ENCODE results near the gene LGR6. TPM values are rescaled to one million over a fixed set of nuclear protein-coding genes. Genes with fewer than 3 reads are reported as not detected.
A peak's percentile ranks its signal among the peaks of the same experiment; 100 is the strongest.

The LGR6 gene
- total and polyA plus RNA-seq, 2 of the 8 experiments (the other 6 are each of a cell fraction or from before 2014, with no cell fraction given): 0.50 to 1.0 TPM

DNA sequence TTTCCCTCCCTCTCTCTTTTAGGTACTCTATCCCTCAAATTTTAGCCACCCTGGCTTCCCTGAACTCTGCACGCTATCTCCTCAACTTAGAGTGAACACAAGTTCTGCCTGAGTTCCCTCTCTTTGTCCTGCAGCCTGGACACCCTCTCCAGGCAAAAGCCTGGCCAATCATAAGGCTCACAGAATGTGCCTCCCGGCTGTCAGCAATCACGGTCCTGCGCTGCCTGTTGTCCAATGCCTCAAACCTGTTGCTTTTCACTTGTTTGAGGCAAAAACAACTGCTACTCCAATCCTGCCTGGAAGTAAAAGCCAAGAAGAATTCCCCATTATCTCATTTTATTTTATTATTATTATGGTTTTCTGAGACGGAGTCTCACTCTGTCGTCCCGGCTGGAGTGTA lies 66.1 kb downstream of the LGR6 start:
- Histone ChIP-seq H3K23me2 (ENCODE audit: low read depth, low read length) (no peaks in the 10 kb centered on the region), H2AK5ac (ENCODE audit: low read depth, low read length) (no peak overlapping the region), H3K9me3 (ENCODE audit: insufficient read depth in 2 of 2, low read depth in 1 of 2, low read length in 1 of 2) (no peaks in the 10 kb centered on the region; a peak in 1 of 4 replicates), H4K91ac (replicated peaks; ENCODE audit: insufficient read length, low read length) (no peak overlapping the region), H3K56ac (replicated peaks; ENCODE audit: insufficient read length, low read depth, low read length) (no peak overlapping the region), H3K9ac (replicated peaks in 1 of 4; ENCODE audit: extremely low read depth in 1 of 4, low read depth in 3 of 4, low read length in 3 of 4) (no peak overlapping the region), H2BK12ac (ENCODE audit: low read depth, low read length) (no peak overlapping the region), H3K4me2 (ENCODE audit: insufficient read depth in 1 of 2, low read depth in 2 of 2, low read length in 2 of 2) (no peak overlapping the region), H3K79me2 (ENCODE audit: control insufficient read depth in 1 of 2, insufficient read depth in 2 of 2, low read length in 2 of 2) (no peaks in the 10 kb centered on the region), H3K4me1 (replicated peaks in 1 of 4; ENCODE audit: control insufficient read depth in 3 of 4, insufficient read depth in 4 of 4, low read length in 3 of 4) (peaks cover 0 to under 1% (median 0%) of the 10 kb centered on the region in 4 experiments; a peak in 1 of 7 replicates), H2BK20ac (ENCODE audit: low read length) (no peak overlapping the region), H3K18ac (ENCODE audit: extremely low read depth, low read length) (no peak overlapping the region), H4K8ac (ENCODE audit: extremely low read depth, insufficient read depth, low read length) (no peak overlapping the region), H4K5ac (ENCODE audit: insufficient read length, low read depth, low read length) (no peak overlapping the region), H4K20me1 (replicated peaks in 1 of 2; ENCODE audit: control insufficient read depth in 1 of 2, insufficient read depth in 2 of 2, low read length in 2 of 2) (no peaks in the 10 kb centered on the region), H3K79me1 (ENCODE audit: low read depth, low read length) (no peaks in the 10 kb centered on the region), H3K27me3 (replicated peaks in 1 of 4; ENCODE audit: control insufficient read depth in 3 of 4, extremely low read depth in 1 of 4, insufficient read depth in 3 of 4, low read length in 3 of 4) (no peaks in the 10 kb centered on the region), H3K27ac (ENCODE audit: low read depth, low read length) (no peak overlapping the region), H3K36me3 (ENCODE audit: control insufficient read depth in 2 of 4, insufficient read depth in 4 of 4, low read length in 3 of 4) (no peaks in the 10 kb centered on the region), H3K23ac (ENCODE audit: insufficient read length) (no peak overlapping the region), H2BK5ac (ENCODE audit: low read depth, low read length) (no peak overlapping the region), H2BK120ac (replicated peaks; ENCODE audit: low read depth, low read length) (no peak overlapping the region), H2BK15ac (ENCODE audit: low read length) (no peak overlapping the region), H3K4me3 (ENCODE audit: extremely low read depth in 1 of 4, insufficient read depth in 2 of 4, low read depth in 3 of 4, low read length in 4 of 4) (no peak overlapping the region), H3K14ac (ENCODE audit: insufficient read length) (no peak overlapping the region), H2AFZ (ENCODE audit: low read length) (no peak overlapping the region), H3K4ac (replicated peaks; ENCODE audit: insufficient read length, low read depth, low read length) (no peak overlapping the region)
- DNase-seq (ENCODE audit: low read depth in 1 of 2, low spot score in 2 of 2) (peak in 1 of 2 experiments; percentile 36), FAIRE-seq (no peak)
- ChIA-PET CTCF (ENCODE audit: partially characterized antibody) (no interaction called here), POLR2A (ENCODE audit: partially characterized antibody) (no interaction called here)
- TF ChIP-seq BACH1 (IDR thresholded peaks at IDR 0.05; ENCODE audit: low read length) (no peak), CBX8 (IDR thresholded peaks at IDR 0.05; ENCODE audit: borderline replicate concordance, low read depth, low read length) (no peak), NRF1 (IDR thresholded peaks at IDR 0.05; ENCODE audit: low read depth, low read length) (no peak), SIRT6 (IDR thresholded peaks at IDR 0.05; ENCODE audit: low read length) (no peak), CBX5 (IDR thresholded peaks at IDR 0.05; ENCODE audit: low read depth, low read length) (no peak), POU5F1 (IDR thresholded peaks at IDR 0.05; ENCODE audit: low read depth, low read length) (no peak), SUZ12 (IDR thresholded peaks at IDR 0.05; ENCODE audit: low read length) (no peak), CEBPB (IDR thresholded peaks at IDR 0.05; ENCODE audit: low read depth, low read length) (no peak), POLR2A (IDR thresholded peaks at IDR 0.05; ENCODE audit: control extremely low read depth in 1 of 2, low read depth in 2 of 2, low read length in 2 of 2) (no peak), CTBP2 (IDR thresholded peaks at IDR 0.05; ENCODE audit: borderline replicate concordance, insufficient read depth, insufficient read length, low read length) (no peak), TAF1 (IDR thresholded peaks at IDR 0.05; ENCODE audit: low read depth, low read length) (no peak)
- TF ChIP-seq, protein P1, sequence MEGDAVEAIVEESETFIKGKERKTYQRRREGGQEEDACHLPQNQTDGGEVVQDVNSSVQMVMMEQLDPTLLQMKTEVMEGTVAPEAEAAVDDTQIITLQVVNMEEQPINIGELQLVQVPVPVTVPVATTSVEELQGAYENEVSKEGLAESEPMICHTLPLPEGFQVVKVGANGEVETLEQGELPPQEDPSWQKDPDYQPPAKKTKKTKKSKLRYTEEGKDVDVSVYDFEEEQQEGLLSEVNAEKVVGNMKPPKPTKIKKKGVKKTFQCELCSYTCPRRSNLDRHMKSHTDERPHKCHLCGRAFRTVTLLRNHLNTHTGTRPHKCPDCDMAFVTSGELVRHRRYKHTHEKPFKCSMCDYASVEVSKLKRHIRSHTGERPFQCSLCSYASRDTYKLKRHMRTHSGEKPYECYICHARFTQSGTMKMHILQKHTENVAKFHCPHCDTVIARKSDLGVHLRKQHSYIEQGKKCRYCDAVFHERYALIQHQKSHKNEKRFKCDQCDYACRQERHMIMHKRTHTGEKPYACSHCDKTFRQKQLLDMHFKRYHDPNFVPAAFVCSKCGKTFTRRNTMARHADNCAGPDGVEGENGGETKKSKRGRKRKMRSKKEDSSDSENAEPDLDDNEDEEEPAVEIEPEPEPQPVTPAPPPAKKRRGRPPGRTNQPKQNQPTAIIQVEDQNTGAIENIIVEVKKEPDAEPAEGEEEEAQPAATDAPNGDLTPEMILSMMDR (IDR thresholded peaks at IDR 0.05; ENCODE audit: control extremely low read depth in 1 of 3, insufficient read depth in 1 of 3, low read depth in 1 of 3, low read length in 3 of 3): no peak
- WGBS, 2 experiments (ENCODE audit: extremely low coverage in 1 of 2, insufficient coverage in 1 of 2, insufficient read length in 1 of 2, insufficient replicate concordance in 2 of 2, low coverage in 1 of 2, low lambda C conversion rate in 2 of 2, missing lambda C conversion rate in 1 of 2): 94% methylated on average over 7 of the region's 7 CpGs; no CpG with 5 or more reads in 1 of the 2 experiments
